Panc1 (cell line): ENCODE data around the gene PIK3R5.

Experiments
- CTCF ChIP-seq: fragments of 450-650 bp; IDR thresholded peaks from 2 replicates; pipeline ENCODE4 v1.5.1; 2017; ENCODE audit warnings: mild to moderate bottlenecking
- POLR2AphosphoS5 ChIP-seq: IDR thresholded peaks from 2 replicates; pipeline ENCODE4 v1.6.1; 2012; ENCODE audit warnings: mild to moderate bottlenecking, low read depth, low read length, moderate library complexity
- SIN3A ChIP-seq: IDR thresholded peaks from 2 replicates; pipeline ENCODE4 v1.6.1; 2012; ENCODE audit warnings: low read depth, mild to moderate bottlenecking, low read length, moderate library complexity, borderline replicate concordance; ENCODE audit not compliant: insufficient read depth
- TF ChIP-seq, protein P1 (sequence below), 2 experiments: IDR thresholded peaks; 2 replicates each; pipeline ENCODE4 v1.6.1; 2011 to 2012; ENCODE audit warnings: low read depth in 2 of 2, control low read depth in 1 of 2, low read length in 1 of 2, mild to moderate bottlenecking in 1 of 2, moderate library complexity in 1 of 2; ENCODE audit not compliant: insufficient read depth in 1 of 2

GRCh38 chr17:8835106-8835505 is 130.4 kb downstream of the PIK3R5 start:
- no peak for TF ChIP-seq CTCF
- TF ChIP-seq POLR2AphosphoS5, result no peak
- TF ChIP-seq, protein P1, sequence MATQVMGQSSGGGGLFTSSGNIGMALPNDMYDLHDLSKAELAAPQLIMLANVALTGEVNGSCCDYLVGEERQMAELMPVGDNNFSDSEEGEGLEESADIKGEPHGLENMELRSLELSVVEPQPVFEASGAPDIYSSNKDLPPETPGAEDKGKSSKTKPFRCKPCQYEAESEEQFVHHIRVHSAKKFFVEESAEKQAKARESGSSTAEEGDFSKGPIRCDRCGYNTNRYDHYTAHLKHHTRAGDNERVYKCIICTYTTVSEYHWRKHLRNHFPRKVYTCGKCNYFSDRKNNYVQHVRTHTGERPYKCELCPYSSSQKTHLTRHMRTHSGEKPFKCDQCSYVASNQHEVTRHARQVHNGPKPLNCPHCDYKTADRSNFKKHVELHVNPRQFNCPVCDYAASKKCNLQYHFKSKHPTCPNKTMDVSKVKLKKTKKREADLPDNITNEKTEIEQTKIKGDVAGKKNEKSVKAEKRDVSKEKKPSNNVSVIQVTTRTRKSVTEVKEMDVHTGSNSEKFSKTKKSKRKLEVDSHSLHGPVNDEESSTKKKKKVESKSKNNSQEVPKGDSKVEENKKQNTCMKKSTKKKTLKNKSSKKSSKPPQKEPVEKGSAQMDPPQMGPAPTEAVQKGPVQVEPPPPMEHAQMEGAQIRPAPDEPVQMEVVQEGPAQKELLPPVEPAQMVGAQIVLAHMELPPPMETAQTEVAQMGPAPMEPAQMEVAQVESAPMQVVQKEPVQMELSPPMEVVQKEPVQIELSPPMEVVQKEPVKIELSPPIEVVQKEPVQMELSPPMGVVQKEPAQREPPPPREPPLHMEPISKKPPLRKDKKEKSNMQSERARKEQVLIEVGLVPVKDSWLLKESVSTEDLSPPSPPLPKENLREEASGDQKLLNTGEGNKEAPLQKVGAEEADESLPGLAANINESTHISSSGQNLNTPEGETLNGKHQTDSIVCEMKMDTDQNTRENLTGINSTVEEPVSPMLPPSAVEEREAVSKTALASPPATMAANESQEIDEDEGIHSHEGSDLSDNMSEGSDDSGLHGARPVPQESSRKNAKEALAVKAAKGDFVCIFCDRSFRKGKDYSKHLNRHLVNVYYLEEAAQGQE (IDR thresholded peaks at IDR 0.05; ENCODE audit: insufficient read depth in 1 of 2, low read depth in 2 of 2, low read length in 1 of 2), result no peak
- TF ChIP-seq SIN3A, result no peak
